ENCODE data around the gene MBNL2.

Gene MBNL2

GRCh38 chr13:97367016-97367822, 145.1 kb downstream of the MBNL2 start:
- Histone ChIP-seq H3K27ac (ENCODE audit: low read length) (no peak overlapping the region), H3K36me3 (replicated peaks; ENCODE audit: low read depth, low read length) (no peaks in the 10 kb centered on the region), H3K9me3 (ENCODE audit: insufficient read depth, low read length) (no peaks in the 10 kb centered on the region), H2AFZ (ENCODE audit: low read depth, low read length) (no peak overlapping the region), H3K4me1 (ENCODE audit: low read length) (no peaks in the 10 kb centered on the region), H3K79me2 (ENCODE audit: low read length) (no peaks in the 10 kb centered on the region), H3K27me3 (ENCODE audit: low read depth, low read length) (no peaks in the 10 kb centered on the region), H3K4me3 (ENCODE audit: low read length) (no peak overlapping the region), H3K4me2 (ENCODE audit: low read length) (no peak overlapping the region), H3K9ac (ENCODE audit: low read length) (no peak overlapping the region), H4K20me1 (ENCODE audit: insufficient read depth, low read length) (no peaks in the 10 kb centered on the region)
- TF ChIP-seq EZH2phosphoT487 (IDR thresholded peaks at IDR 0.05; ENCODE audit: low read depth) (no peak), CTCF (IDR thresholded peaks at IDR 0.05; ENCODE audit: low read depth, low read length) (no peak)

- no peak overlapping the region for H3K27ac ChIP-seq (ENCODE audit: low read length)
- no peaks in the 10 kb centered on the region for H3K36me3 ChIP-seq (replicated peaks; ENCODE audit: low read depth, low read length)
- H3K4me3 ChIP-seq (ENCODE audit: low read length) = no peak overlapping the region
- no peaks in the 10 kb centered on the region for H3K4me1 ChIP-seq (ENCODE audit: low read length)
- no peaks in the 10 kb centered on the region for H3K27me3 ChIP-seq (ENCODE audit: low read depth, low read length)
- H3K9me3 ChIP-seq (ENCODE audit: insufficient read depth, low read length) = no peaks in the 10 kb centered on the region
- H3K79me2 ChIP-seq (ENCODE audit: low read length) = no peaks in the 10 kb centered on the region
- TF ChIP-seq EZH2phosphoT487 (IDR thresholded peaks at IDR 0.05; ENCODE audit: low read depth) (no peak), CTCF (IDR thresholded peaks at IDR 0.05; ENCODE audit: low read depth, low read length) (no peak)
- H4K20me1 ChIP-seq (ENCODE audit: insufficient read depth, low read length) = no peaks in the 10 kb centered on the region
- H3K4me2 ChIP-seq (ENCODE audit: low read length) = no peak overlapping the region
- H2AFZ ChIP-seq (ENCODE audit: low read depth, low read length) = no peak overlapping the region
- no peak overlapping the region for H3K9ac ChIP-seq (ENCODE audit: low read length)
These were observed 147.2 kb downstream of the MBNL2 start for GRCh38 chr13:97369261-97369893.

GRCh38 chr13:97371486-97372109, 149.5 kb downstream of the MBNL2 start:
- no peak overlapping the region for H2AFZ ChIP-seq (ENCODE audit: low read depth, low read length)
- no peak for TF ChIP-seq CTCF (IDR thresholded peaks at IDR 0.05; ENCODE audit: low read depth, low read length)
- no peak for TF ChIP-seq EZH2phosphoT487 (IDR thresholded peaks at IDR 0.05; ENCODE audit: low read depth)

GRCh38 chr13:97372936-97373335, 150.8 kb downstream of the MBNL2 start:
- Histone ChIP-seq H3K4me1 (ENCODE audit: low read length) (no peaks in the 10 kb centered on the region), H3K36me3 (replicated peaks; ENCODE audit: low read depth, low read length) (no peaks in the 10 kb centered on the region), H3K9me3 (ENCODE audit: insufficient read depth, low read length) (no peaks in the 10 kb centered on the region), H3K9ac (ENCODE audit: low read length) (no peak overlapping the region), H2AFZ (ENCODE audit: low read depth, low read length) (no peak overlapping the region), H4K20me1 (ENCODE audit: insufficient read depth, low read length) (no peaks in the 10 kb centered on the region), H3K27me3 (ENCODE audit: low read depth, low read length) (no peaks in the 10 kb centered on the region), H3K79me2 (ENCODE audit: low read length) (no peaks in the 10 kb centered on the region), H3K4me3 (ENCODE audit: low read length) (no peak overlapping the region), H3K4me2 (ENCODE audit: low read length) (no peak overlapping the region), H3K27ac (ENCODE audit: low read length) (no peak overlapping the region)
- TF ChIP-seq EZH2phosphoT487 (IDR thresholded peaks at IDR 0.05; ENCODE audit: low read depth) = no peak
- no peak for TF ChIP-seq CTCF (IDR thresholded peaks at IDR 0.05; ENCODE audit: low read depth, low read length)

More at GRCh38 chr13:97371486-97372109, 149.5 kb downstream of the MBNL2 start:
- Histone ChIP-seq H3K4me1 (ENCODE audit: low read length) (no peaks in the 10 kb centered on the region), H3K27ac (ENCODE audit: low read length) (no peak overlapping the region), H3K4me3 (ENCODE audit: low read length) (no peak overlapping the region), H3K9ac (ENCODE audit: low read length) (no peak overlapping the region), H3K79me2 (ENCODE audit: low read length) (no peaks in the 10 kb centered on the region), H3K36me3 (replicated peaks; ENCODE audit: low read depth, low read length) (no peaks in the 10 kb centered on the region), H3K27me3 (ENCODE audit: low read depth, low read length) (no peaks in the 10 kb centered on the region), H3K9me3 (ENCODE audit: insufficient read depth, low read length) (no peaks in the 10 kb centered on the region), H4K20me1 (ENCODE audit: insufficient read depth, low read length) (no peaks in the 10 kb centered on the region), H3K4me2 (ENCODE audit: low read length) (no peak overlapping the region)
